Lung (tissue), 12 donors: ENCODE data around the gene KRTAP1-1. TPM values are rescaled to one million over a fixed set of nuclear protein-coding genes. Genes with fewer than 3 reads are reported as not detected.

ENCODE experiments used
- ATAC-seq: fragments of 200-7000 bp; cut with Tn5 transposase; one replicate; pipeline ENCODE4 v1.9.1; 2020; ENCODE audit warnings: moderate number of reproducible peaks; ENCODE audit not compliant: insufficient read depth, low FRiP score
- DNase-seq, 3 donors: peaks; one replicate each; pipeline ENCODE4 v3.0.0-alpha.2; 2013 to 2017
- H3K27ac ChIP-seq, 2 donors: one replicate each; pipeline ENCODE4 v1.5.1; 2013; ENCODE audit warnings: mild to moderate bottlenecking in 2 of 2, moderate library complexity in 2 of 2, control low read depth in 1 of 2, inconsistent platforms in 1 of 2, low read depth in 1 of 2, low read length in 1 of 2
- H3K27me3 ChIP-seq, 3 donors: one replicate each; pipeline ENCODE4 v1.5.1; 2013; ENCODE audit warnings: low read length in 2 of 3; ENCODE audit not compliant: control insufficient read depth in 3 of 3, insufficient read depth in 3 of 3
- H3K36me3 ChIP-seq, 4 donors: one replicate each; pipeline ENCODE4 v1.5.1; 2013; ENCODE audit warnings: low read length in 4 of 4, mild to moderate bottlenecking in 1 of 4, moderate library complexity in 1 of 4; ENCODE audit not compliant: control insufficient read depth in 4 of 4, insufficient read depth in 4 of 4
- H3K4me1 ChIP-seq, 5 donors: one replicate each; pipeline ENCODE4 v1.5.1; 2013; ENCODE audit warnings: low read length in 5 of 5, mild to moderate bottlenecking in 2 of 5, moderate library complexity in 1 of 5; ENCODE audit not compliant: control insufficient read depth in 5 of 5, insufficient read depth in 5 of 5
- H3K4me3 ChIP-seq: one replicate; pipeline ENCODE4 v1.5.1; 2013; ENCODE audit warnings: mild to moderate bottlenecking, control low read depth, moderate library complexity
- H3K9ac ChIP-seq, 2 donors: one replicate each; pipeline ENCODE4 v1.5.1; 2013; ENCODE audit warnings: low read length in 2 of 2, control low read depth in 1 of 2; ENCODE audit not compliant: insufficient read depth in 1 of 2
- H3K9me3 ChIP-seq, 4 donors: one replicate each; pipeline ENCODE4 v1.5.1; 2013; ENCODE audit warnings: low read length in 3 of 4, mild to moderate bottlenecking in 1 of 4, moderate library complexity in 1 of 4; ENCODE audit not compliant: control insufficient read depth in 4 of 4, insufficient read depth in 3 of 4
- WGBS, 2 donors: extraction: QIAGEN DNeasy Blood & Tissue Kit; methylation state at CpG; one replicate each; pipeline ENCODE4 v1.1.7; 2013; 5-methylcytosine and 5-hydroxymethylcytosine counted together
- polyA plus RNA-seq, 2 donors: library from polyadenylated mRNA; stranded (reverse); fragments of 200-250 nt; gene quantifications; one replicate each; pipeline ENCODE4 v1.2.1, GENCODE V29; 2013
- total RNA-seq, 2 donors: library from RNA; depleted of rRNA in 1 of 2; stranded (reverse); fragments of >200 nt in 1 of 2; gene quantifications; one replicate each; pipeline ENCODE4 v1.2.1, GENCODE V29; 2014 to 2021
- TF ChIP-seq, protein P1 (sequence below): IDR thresholded peaks from 2 replicates; pipeline ENCODE4 v1.5.1; 2012; ENCODE audit warnings: mild to moderate bottlenecking; ENCODE audit errors: control extremely low read depth, extremely low read depth
- donor health status: control.
- donor health status: control.
- donor health status: Bipolar disorder and iron deficiency.
- donor health status: healthy.
- donor health status: DM: yes; HTN: yes; CAD: no.

The KRTAP1-1 gene
- total and polyA plus RNA-seq, 4 donors = not detected

DNA sequence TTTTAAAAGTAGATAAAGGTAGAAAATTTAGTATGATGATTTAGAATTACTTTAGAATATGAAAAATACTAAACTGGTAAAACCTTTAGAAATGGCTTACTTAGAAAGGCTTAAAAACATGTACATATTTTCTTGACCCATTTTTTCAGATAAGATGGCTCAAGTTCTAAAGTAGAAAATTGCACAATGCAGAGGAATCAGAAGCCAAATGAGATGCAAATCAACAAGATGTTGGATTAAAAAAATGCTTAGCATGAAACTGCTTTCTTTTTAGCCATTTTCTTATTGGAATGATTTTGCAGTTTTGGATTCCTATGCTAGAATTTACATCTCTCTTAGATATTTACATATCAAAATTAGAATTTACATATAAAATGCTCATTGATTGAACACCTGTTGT, 30.8 kb downstream of the KRTAP1-1 start:
- TF ChIP-seq, protein P1, sequence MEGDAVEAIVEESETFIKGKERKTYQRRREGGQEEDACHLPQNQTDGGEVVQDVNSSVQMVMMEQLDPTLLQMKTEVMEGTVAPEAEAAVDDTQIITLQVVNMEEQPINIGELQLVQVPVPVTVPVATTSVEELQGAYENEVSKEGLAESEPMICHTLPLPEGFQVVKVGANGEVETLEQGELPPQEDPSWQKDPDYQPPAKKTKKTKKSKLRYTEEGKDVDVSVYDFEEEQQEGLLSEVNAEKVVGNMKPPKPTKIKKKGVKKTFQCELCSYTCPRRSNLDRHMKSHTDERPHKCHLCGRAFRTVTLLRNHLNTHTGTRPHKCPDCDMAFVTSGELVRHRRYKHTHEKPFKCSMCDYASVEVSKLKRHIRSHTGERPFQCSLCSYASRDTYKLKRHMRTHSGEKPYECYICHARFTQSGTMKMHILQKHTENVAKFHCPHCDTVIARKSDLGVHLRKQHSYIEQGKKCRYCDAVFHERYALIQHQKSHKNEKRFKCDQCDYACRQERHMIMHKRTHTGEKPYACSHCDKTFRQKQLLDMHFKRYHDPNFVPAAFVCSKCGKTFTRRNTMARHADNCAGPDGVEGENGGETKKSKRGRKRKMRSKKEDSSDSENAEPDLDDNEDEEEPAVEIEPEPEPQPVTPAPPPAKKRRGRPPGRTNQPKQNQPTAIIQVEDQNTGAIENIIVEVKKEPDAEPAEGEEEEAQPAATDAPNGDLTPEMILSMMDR = no peak
- Histone ChIP-seq H3K4me1 (peaks cover 0 to 5% (median 0%) of the 10 kb centered on the region in 5 donors), H3K36me3 (no peaks in the 10 kb centered on the region), H3K4me3 (no peak overlapping the region), H3K9me3 (no peaks in the 10 kb centered on the region), H3K9ac (no peak overlapping the region), H3K27me3 (no peaks in the 10 kb centered on the region), H3K27ac (no peak overlapping the region)
- ATAC-seq = no peak
- DNase-seq = no peak

DNA sequence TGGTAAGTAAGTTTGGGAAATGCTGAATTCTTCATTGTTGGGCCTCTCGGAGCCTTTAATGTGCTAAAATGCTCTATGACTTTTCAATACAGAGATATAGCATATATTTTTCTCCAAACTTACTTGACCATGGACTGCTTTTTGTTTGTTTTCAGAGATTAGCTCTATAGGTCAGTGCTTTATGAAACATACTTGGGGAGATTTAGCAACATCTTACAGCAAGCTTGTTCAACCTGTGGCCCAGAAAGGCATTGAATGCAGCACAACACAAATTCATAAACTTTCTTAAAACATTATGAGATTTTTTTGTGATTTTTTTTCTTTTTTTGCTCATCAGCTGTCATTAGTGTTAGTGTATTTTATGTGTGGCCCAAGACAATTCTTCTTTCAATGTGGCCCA, 31.3 kb downstream of the KRTAP1-1 start:
- Histone ChIP-seq H3K9ac (no peak overlapping the region), H3K4me3 (no peak overlapping the region), H3K36me3 (no peaks in the 10 kb centered on the region), H3K4me1 (peaks cover 0 to 5% (median 0%) of the 10 kb centered on the region in 5 donors), H3K9me3 (no peaks in the 10 kb centered on the region), H3K27me3 (no peaks in the 10 kb centered on the region), H3K27ac (no peak overlapping the region)
- 84 to 88% methylated on average over 1 of the region's 1 CpG for WGBS, 2 donors
- TF ChIP-seq, protein P1 = no peak
- DNase-seq = no peak
- no peak for ATAC-seq

DNA sequence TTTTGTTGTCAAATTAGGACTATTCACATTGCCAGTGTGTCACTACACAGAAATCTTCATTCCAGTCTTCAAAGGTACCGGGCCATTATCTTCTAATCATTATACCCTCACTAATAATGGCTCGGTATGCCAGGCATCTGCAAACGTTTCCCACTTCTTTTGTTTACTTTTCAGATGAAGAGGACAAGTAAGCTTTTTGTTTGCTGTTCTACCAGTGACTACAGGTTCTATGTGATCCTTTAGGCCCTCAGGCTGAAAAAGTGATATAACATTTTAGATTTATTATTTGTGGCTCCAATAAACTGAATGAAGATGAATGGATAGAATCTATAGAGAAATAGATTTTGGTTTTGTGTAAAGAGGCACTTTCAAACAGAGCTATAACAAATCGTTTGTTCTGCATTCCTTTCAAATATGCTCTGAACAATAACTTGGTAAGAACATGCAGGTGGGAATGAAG, 31.9 kb downstream of the KRTAP1-1 start:
- H3K9ac ChIP-seq = no peak overlapping the region
- no peak overlapping the region for H3K27ac ChIP-seq
- peaks cover 0 to 5% (median 0%) of the 10 kb centered on the region in 5 donors for H3K4me1 ChIP-seq
- TF ChIP-seq, protein P1 = no peak
- no peaks in the 10 kb centered on the region for H3K9me3 ChIP-seq
- no peaks in the 10 kb centered on the region for H3K36me3 ChIP-seq
- 43 to 79% methylated on average over 4 of the region's 4 CpGs for WGBS, 2 donors
- no peak overlapping the region for H3K4me3 ChIP-seq
- peak in 1 of 3 donors; percentile 2 for DNase-seq
- no peaks in the 10 kb centered on the region for H3K27me3 ChIP-seq
- no peak for ATAC-seq

DNA sequence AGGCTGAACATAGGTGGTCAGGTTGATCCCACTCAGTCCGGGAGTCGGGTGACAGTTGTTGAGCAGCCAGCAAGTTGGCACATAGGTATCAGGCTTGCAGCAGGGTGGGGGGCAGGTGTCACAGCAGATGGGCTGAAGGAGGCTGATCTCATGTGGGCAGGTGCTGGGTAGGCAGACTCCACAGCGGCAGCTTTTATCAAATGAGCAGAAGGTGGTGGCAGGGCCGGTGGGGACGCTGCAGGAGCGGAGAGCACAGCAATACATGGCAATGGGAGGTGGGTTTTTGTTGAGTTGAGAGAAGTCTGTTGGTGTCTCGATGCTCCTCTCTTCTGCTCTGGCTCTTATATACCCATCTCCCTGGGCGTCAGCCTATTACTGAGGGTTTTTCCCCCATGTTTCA, 32.4 kb downstream of the KRTAP1-1 start, which contains the start of gene KRTAP3-1:
Gene KRTAP3-1 (minus strand): TSS at position 318 of the 400 bp plus-strand sequence. CDS start 54 bp downstream, at position 264.
- Histone ChIP-seq H3K27ac (no peak within 1 kb of the TSS), H3K9me3 (no peaks in the 10 kb centered on the region), H3K36me3 (no peaks in the 10 kb centered on the region), H3K4me1 (peaks cover 0 to 5% (median 0%) of the 10 kb centered on the region in 5 donors), H3K27me3 (no peaks in the 10 kb centered on the region), H3K4me3 (no peak within 1 kb of the TSS), H3K9ac (no peak within 1 kb of the TSS)
- ATAC-seq (no peak), DNase-seq (no peak)
- TF ChIP-seq, protein P1 = no peak
- 83 to 90% methylated on average over 8 of the region's 8 CpGs for WGBS, 2 donors
